ENCODE data around the gene SYNE2. TPM values are rescaled to one million over a fixed set of nuclear protein-coding genes. Genes with fewer than 3 reads are reported as not detected.
"Not testable (repeated sequence)": the region's sequence is repeated elsewhere in the genome, so short reads cannot be mapped to it uniquely, and the experiment has no call there.

Gene SYNE2
- total RNA-seq, 1 experiment from 2014 or later = 94.2 TPM

GRCh38 chr14:64038841-64039542, 186.2 kb downstream of the SYNE2 start:
- H3K4me3 ChIP-seq = no peak overlapping the region
- no TSS peak for BruUV-seq (replicated peaks)
- CTCF ChIA-PET = interaction anchor here (0.5 to 0.6 kb wide), 2 partner anchors 88 to 450 kb away, joined by 3 read pairs; no protein-coding TSS in a partner anchor
- POLR2A ChIA-PET (ENCODE audit: unreplicated experiment) = no interaction called here
- H3F3A ChIP-seq (ENCODE audit: insufficient read depth, low read depth) = no peaks in the 10 kb centered on the region; the same call in 1 of the 2 replicates
- no peaks in the 10 kb centered on the region for H4K20me1 ChIP-seq (ENCODE audit: insufficient read depth)
- no peak for DNase-seq
- H3K27me3 ChIP-seq (ENCODE audit: insufficient read depth, low read depth) = no peaks in the 10 kb centered on the region
- H3K4me2 ChIP-seq = no peak overlapping the region
- H2AFZ ChIP-seq = no peak overlapping the region
- no peaks in the 10 kb centered on the region for H3K79me2 ChIP-seq (ENCODE audit: low read depth)
- H3K36me3 ChIP-seq (ENCODE audit: low read depth) = no peaks in the 10 kb centered on the region
- TF ChIP-seq CTCF (conservative IDR thresholded peaks at IDR 0.05) (no peak), EZH2 (IDR thresholded peaks at IDR 0.05; ENCODE audit: low read depth) (no peak)
- H3K9me2 ChIP-seq (ENCODE audit: insufficient read depth) = peaks cover 3% of the 10 kb centered on the region; the same call in 1 of the 2 replicates
- intact Hi-C loops (cut with micrococcal nuclease; ENCODE audit: unreplicated experiment) = no loop called here
- H3K27ac ChIP-seq = no peak overlapping the region
- no peaks in the 10 kb centered on the region for H3K4me1 ChIP-seq (replicated peaks; ENCODE audit: insufficient read depth)
- H3K9me3 ChIP-seq (ENCODE audit: insufficient read depth, low read depth) = peaks cover 2% of the 10 kb centered on the region; the same call in 1 of the 2 replicates

- intact Hi-C loops (cut with micrococcal nuclease; ENCODE audit: unreplicated experiment) = no loop called here
- Histone ChIP-seq H3K4me2 (no peak overlapping the region), H3K27me3 (ENCODE audit: insufficient read depth, low read depth) (no peaks in the 10 kb centered on the region), H3K9me2 (ENCODE audit: insufficient read depth) (peaks cover 3% of the 10 kb centered on the region; the same call in 1 of the 2 replicates), H3F3A (ENCODE audit: insufficient read depth, low read depth) (no peaks in the 10 kb centered on the region; the same call in 1 of the 2 replicates), H3K9me3 (ENCODE audit: insufficient read depth, low read depth) (peaks cover 2% of the 10 kb centered on the region; the same call in 1 of the 2 replicates), H3K4me3 (no peak overlapping the region), H3K4me1 (replicated peaks; ENCODE audit: insufficient read depth) (no peaks in the 10 kb centered on the region), H3K27ac (no peak overlapping the region), H3K79me2 (ENCODE audit: low read depth) (no peaks in the 10 kb centered on the region), H2AFZ (no peak overlapping the region), H3K36me3 (ENCODE audit: low read depth) (no peaks in the 10 kb centered on the region), H4K20me1 (ENCODE audit: insufficient read depth) (no peaks in the 10 kb centered on the region)
- BruUV-seq (replicated peaks) = no TSS peak
- ChIA-PET CTCF (no interaction called here), POLR2A (ENCODE audit: unreplicated experiment) (no interaction called here)
- DNase-seq = no peak
- peak; percentile 74 for TF ChIP-seq CTCF (conservative IDR thresholded peaks at IDR 0.05)
- TF ChIP-seq EZH2 (IDR thresholded peaks at IDR 0.05; ENCODE audit: low read depth) = no peak
Observed at GRCh38 chr14:64040044-64040443, 187.2 kb downstream of the SYNE2 start.

GRCh38 chr14:64043296-64043695, 190.5 kb downstream of the SYNE2 start:
- POLR2A ChIA-PET (ENCODE audit: unreplicated experiment); H3K36me3 ChIP-seq (ENCODE audit: low read depth); H3K9me2 ChIP-seq (ENCODE audit: insufficient read depth); H3K27ac ChIP-seq; BruUV-seq (replicated peaks); H3K4me1 ChIP-seq (replicated peaks; ENCODE audit: insufficient read depth); H4K20me1 ChIP-seq (ENCODE audit: insufficient read depth); H3K4me3 ChIP-seq; H2AFZ ChIP-seq; H3K79me2 ChIP-seq (ENCODE audit: low read depth); H3F3A ChIP-seq (ENCODE audit: insufficient read depth, low read depth); DNase-seq; H3K9me3 ChIP-seq (ENCODE audit: insufficient read depth, low read depth); intact Hi-C loops (cut with micrococcal nuclease; ENCODE audit: unreplicated experiment); H3K4me2 ChIP-seq; CTCF ChIA-PET; H3K27me3 ChIP-seq (ENCODE audit: insufficient read depth, low read depth): not testable (repeated sequence)

Data from PC-9 (cell line).